ENCODE data around the gene CFC1B.
"Not testable (repeated sequence)": the region's sequence is repeated elsewhere in the genome, so short reads cannot be mapped to it uniquely, and the experiment has no call there.

Gene CFC1B

DNA sequence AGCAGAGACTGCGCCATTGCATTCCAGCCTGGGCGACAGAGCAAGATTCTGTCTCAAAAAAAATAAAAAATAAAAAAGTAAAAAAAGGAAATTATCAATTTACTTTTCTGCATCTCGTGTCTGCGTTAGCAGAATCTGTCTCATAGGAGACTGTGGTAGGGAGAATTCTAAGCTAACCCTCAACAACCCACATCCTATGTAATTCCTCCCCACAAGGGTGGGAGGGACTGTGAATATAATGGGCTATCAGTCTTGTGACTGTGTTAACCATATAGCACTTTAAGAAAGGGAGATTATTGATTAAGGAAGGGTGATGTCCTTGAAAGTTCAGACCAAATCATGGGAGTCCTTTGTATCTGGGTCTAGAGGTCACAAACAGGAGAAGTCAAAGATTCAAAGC lies 45.1 kb downstream of the CFC1B start:
- not testable (repeated sequence) for DNase-seq (ENCODE audit: low read depth in 3 of 3)

- not testable (repeated sequence) for DNase-seq (ENCODE audit: low read depth in 3 of 3)
Measured at GRCh38 chr2:130571929-130572328, 50.9 kb downstream of the CFC1B start.

DNA sequence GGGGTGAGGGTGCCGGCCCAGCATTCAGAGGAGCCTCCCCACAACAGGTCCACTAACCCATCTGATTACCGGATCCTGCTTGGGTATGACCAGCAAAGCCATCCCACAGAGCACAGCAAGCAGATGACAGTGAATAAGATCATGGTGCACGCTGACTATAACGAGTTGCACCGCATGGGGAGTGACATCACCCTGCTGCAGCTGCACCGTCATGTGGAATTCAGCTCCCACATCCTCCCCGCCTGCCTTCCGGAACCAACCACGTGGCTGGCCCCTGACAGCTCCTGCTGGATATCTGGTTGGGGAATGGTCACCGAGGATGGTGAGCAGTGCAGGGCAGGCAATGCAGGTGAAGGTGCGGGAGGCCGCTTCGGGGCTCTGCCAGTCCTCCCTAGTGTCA lies 53.2 kb downstream of the CFC1B start:
- not testable (repeated sequence) for DNase-seq (ENCODE audit: low read depth in 3 of 3)

GRCh38 chr2:130576209-130576784 lies 55.3 kb downstream of the CFC1B start:
- DNase-seq (ENCODE audit: low read depth in 3 of 3), result not testable (repeated sequence)

- not testable (repeated sequence) for DNase-seq (ENCODE audit: low read depth in 3 of 3)
Measured at GRCh38 chr2:130577559-130577958, 56.5 kb downstream of the CFC1B start.

Measured in stimulated activated CD4-positive, alpha-beta T cell treated with anti-CD3 and anti-CD28 coated beads, TNF-alpha, amount 100 ng/mL, for 48 hours (primary cell).